Cerebellar cortex (tissue), 1 donor: ENCODE data around the gene EFNB2.

Experiments
- DNase-seq: peaks from one replicate; pipeline ENCODE4 v3.0.0-alpha.2; 2015; ENCODE audit warnings: low spot score

Gene EFNB2

DNA sequence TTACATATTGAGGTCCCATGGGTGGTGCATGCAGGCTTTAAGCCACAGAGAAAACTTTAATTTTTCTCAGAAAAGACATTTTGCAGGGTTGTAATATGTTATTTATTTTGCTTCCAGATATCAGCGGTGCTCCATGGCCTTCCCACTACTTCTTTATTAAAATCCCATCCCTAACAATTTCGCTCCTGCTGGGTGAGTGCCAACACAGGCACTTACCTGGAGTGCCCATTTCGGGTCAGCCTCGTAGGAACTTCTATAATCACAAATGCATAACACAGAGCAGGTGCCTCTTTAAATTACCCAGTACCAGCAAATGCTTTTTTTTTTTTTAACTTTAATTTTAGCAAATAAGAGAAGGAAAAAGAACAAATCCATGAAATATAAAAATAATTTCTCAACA is 86.4 kb downstream of the EFNB2 start:
- DNase-seq, result no peak

DNA sequence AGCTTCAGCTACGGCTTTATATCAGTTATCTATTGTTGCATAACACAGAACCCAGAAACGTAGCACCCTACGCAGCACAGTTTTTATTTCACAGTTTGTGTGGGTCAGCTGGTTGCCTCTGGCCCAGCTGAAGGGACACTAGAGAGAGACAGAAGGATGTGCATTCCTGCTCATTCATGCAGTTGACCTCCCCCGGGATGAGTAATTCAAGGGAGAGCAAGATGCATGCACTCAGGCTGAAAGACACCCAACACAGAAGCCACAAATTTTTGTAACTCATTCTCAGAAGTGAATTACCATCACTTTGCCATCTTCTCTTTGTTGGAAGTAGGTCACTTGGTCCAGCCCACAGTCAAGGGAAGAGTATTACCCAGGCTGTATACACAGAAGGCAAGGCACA is 89.5 kb downstream of the EFNB2 start:
- DNase-seq, result no peak

DNA sequence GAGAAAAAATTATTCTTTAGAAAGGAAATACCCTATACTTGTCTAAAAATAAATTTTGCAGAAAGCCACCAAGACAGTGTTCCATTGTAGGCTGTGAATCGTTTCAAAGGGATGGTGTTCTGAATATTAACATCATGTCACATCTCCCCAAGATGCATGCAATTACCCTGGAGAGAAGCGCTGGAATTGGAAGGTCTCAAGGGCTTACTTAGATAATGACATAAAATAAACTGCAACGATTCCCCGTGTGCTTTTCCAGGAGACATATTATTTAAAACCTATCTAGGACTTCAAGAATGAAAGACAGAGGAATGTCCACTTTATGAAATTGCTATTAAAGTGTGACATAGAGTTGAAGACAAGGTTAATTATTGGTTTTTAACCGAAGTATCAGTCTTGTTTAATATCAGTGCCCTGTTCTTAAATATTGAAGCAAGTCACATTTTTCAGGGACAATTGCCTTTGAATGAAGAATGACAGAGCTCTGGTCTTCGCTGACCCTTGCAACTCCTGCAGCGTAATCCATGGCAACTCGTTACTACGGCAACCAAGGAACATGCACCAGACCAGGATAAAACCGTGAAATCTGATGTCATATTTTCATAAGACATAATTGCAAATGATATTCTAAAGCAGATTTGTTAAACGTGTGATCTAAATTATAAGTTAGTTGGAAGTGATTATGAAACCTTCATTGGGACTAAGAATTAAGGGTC is 91.7 kb downstream of the EFNB2 start:
- DNase-seq, result no peak

DNA sequence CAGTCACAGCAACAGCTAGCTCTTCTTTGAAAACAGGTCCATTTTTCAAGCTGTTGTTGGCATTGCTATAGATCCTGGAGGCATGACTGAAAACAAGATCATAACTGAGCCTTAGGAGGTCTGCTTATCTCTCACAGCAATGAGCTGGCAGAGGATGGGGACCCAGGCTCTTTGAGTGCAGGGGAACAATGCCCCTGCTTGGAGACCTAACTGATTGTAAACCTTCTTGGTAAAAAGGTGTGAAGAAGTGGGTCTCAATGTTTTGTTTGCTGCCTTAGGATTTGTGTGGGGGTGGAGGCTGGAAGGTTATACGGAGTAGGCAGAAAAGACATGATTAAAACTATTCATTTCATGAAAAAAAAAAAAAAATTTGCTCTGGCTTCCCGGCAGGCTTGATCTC is 94.6 kb downstream of the EFNB2 start:
- DNase-seq, result no peak
